Prostate gland (tissue), 2 donors: Measurements from ENCODE around the gene ADORA2A.

Experiments
- POLR2AphosphoS5 ChIP-seq: sonication (generic); formaldehyde crosslinking; IDR thresholded peaks from one replicate; pipeline ENCODE4 v1.6.1; 2017; ENCODE audit warnings: antibody characterized with exemption
- TF ChIP-seq, protein P1 (sequence below), 4 experiments: fragments of 200-600 bp in 2 of 4; fragments of 450-650 bp in 2 of 4; sonication (generic) in 2 of 4; IDR thresholded peaks; 1 replicate in 3 of 4; 2 replicates in 1 of 4; pipeline ENCODE4 v1.5.1; 2016 to 2019; ENCODE audit warnings: antibody characterized with exemption in 4 of 4, mild to moderate bottlenecking in 2 of 4, moderate library complexity in 2 of 4

DNA sequence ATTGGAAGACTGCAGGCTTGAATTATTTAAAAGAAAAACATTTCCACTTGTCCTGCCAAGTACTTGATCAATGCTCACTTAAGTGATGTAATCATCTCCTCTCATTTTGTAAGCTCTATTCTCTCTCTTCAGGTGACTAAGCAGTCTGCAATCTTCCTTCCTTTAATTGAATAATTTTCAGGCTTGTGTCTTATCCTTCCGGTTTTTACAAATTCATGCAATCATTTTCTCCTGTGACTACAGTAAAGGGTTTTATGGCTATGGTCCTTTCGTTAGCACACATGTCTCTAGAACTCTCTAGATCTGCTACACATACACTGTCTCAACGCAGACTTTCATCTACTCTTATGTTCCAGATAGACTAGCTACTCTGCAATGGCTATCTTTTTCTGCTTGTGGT, 55.2 kb downstream of the ADORA2A start:
- TF ChIP-seq, protein P1, sequence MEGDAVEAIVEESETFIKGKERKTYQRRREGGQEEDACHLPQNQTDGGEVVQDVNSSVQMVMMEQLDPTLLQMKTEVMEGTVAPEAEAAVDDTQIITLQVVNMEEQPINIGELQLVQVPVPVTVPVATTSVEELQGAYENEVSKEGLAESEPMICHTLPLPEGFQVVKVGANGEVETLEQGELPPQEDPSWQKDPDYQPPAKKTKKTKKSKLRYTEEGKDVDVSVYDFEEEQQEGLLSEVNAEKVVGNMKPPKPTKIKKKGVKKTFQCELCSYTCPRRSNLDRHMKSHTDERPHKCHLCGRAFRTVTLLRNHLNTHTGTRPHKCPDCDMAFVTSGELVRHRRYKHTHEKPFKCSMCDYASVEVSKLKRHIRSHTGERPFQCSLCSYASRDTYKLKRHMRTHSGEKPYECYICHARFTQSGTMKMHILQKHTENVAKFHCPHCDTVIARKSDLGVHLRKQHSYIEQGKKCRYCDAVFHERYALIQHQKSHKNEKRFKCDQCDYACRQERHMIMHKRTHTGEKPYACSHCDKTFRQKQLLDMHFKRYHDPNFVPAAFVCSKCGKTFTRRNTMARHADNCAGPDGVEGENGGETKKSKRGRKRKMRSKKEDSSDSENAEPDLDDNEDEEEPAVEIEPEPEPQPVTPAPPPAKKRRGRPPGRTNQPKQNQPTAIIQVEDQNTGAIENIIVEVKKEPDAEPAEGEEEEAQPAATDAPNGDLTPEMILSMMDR (IDR thresholded peaks at IDR 0.05) = no peak
- TF ChIP-seq POLR2AphosphoS5 = no peak
